Ovary (tissue), 3 donors: ENCODE measurements around the gene KCTD10.

Experiments used
- EP300 ChIP-seq: sonication (generic); formaldehyde crosslinking; IDR thresholded peaks from one replicate; pipeline ENCODE4 v1.6.1; 2017; ENCODE audit warnings: antibody characterized with exemption
- POLR2A ChIP-seq: fragments of 450-650 bp; IDR thresholded peaks from one replicate; pipeline ENCODE4 v1.6.1; 2017; ENCODE audit warnings: antibody characterized with exemption, mild to moderate bottlenecking, moderate library complexity
- TF ChIP-seq, protein P1 (sequence below), 3 donors: fragments of 450-650 bp in 2 of 3; fragments of 200-600 bp in 1 of 3; IDR thresholded peaks; one replicate each; pipeline versions ENCODE4 v1.5.1 to v1.8.0; 2016 to 2022; ENCODE audit warnings: antibody characterized with exemption in 3 of 3, mild to moderate bottlenecking in 1 of 3
- donor health status: DM: no; HTN: no; CAD: no.

DNA sequence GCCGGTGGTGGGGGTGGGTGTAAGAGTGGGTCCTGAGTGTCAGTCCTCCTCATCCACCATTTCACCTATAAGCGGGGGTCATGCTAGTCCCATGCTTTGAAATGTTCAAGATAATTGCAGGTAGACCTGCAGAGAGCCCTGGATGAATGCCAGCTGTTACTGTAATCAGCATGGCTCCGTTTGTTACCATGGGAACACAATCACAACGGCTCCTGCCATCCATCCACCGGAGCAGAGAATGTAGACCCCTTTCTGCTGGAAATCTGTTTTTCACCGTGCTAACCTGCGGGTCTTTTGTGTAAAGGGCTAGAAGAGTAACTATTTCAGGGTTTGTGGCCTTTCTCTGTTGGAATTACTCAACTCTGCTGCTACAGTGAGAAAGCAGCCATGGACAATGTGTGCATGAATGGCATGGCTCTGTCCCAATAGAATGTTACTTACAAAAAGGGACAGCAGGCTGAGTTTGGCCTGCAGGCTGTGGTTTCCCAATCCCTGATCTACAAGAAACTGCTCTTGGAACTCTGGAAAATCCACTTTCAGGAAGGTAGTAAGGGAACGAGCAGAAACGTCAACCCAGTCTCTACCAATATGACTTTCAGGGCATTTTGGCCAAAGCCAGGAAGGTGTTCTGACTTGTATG, 36.1 kb downstream of the KCTD10 start:
- TF ChIP-seq, protein P1, sequence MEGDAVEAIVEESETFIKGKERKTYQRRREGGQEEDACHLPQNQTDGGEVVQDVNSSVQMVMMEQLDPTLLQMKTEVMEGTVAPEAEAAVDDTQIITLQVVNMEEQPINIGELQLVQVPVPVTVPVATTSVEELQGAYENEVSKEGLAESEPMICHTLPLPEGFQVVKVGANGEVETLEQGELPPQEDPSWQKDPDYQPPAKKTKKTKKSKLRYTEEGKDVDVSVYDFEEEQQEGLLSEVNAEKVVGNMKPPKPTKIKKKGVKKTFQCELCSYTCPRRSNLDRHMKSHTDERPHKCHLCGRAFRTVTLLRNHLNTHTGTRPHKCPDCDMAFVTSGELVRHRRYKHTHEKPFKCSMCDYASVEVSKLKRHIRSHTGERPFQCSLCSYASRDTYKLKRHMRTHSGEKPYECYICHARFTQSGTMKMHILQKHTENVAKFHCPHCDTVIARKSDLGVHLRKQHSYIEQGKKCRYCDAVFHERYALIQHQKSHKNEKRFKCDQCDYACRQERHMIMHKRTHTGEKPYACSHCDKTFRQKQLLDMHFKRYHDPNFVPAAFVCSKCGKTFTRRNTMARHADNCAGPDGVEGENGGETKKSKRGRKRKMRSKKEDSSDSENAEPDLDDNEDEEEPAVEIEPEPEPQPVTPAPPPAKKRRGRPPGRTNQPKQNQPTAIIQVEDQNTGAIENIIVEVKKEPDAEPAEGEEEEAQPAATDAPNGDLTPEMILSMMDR (IDR thresholded peaks at IDR 0.05) = no peak
- no peak for TF ChIP-seq EP300
- TF ChIP-seq POLR2A = no peak
